Osteoblast (primary cell): ENCODE measurements around the gene GCHFR. TPM values are rescaled to one million over a fixed set of nuclear protein-coding genes. Genes with fewer than 3 reads are reported as not detected.

Experiments used
- DNase-seq: peaks from one replicate; pipeline ENCODE4 v3.0.0; 2011; ENCODE audit warnings: low spot score, mixed read lengths; ENCODE audit not compliant: insufficient read length; ENCODE audit errors: missing footprints
- H2AFZ ChIP-seq: 2 replicates; pipeline ENCODE4 v1.6.0; 2011; ENCODE audit warnings: mild to moderate bottlenecking, low read length
- H3K27ac ChIP-seq: 2 replicates; pipeline ENCODE4 v1.5.1; 2011; ENCODE audit warnings: mild to moderate bottlenecking, low read depth, low read length, moderate library complexity
- H3K27me3 ChIP-seq: 2 replicates; pipeline ENCODE4 v1.6.0; 2012; ENCODE audit warnings: mild to moderate bottlenecking, control low read depth, inconsistent platforms, low read length, moderate library complexity; ENCODE audit not compliant: insufficient read depth
- H3K36me3 ChIP-seq: 2 replicates; pipeline ENCODE4 v1.5.1; 2011; ENCODE audit warnings: mild to moderate bottlenecking, low read length, control low read depth, moderate library complexity; ENCODE audit not compliant: insufficient read depth
- H3K4me1 ChIP-seq: 2 replicates; pipeline ENCODE4 v1.5.1; 2011; ENCODE audit warnings: mild to moderate bottlenecking, low read length, control low read depth, moderate library complexity; ENCODE audit not compliant: insufficient read depth
- H3K4me2 ChIP-seq: 2 replicates; pipeline ENCODE4 v1.6.0; 2011; ENCODE audit warnings: mild to moderate bottlenecking, low read length; ENCODE audit not compliant: insufficient read depth
- H3K4me3 ChIP-seq: fragments of 200-600 bp; sonication (generic); 3 replicates; pipeline ENCODE4 v1.5.1; 2012; ENCODE audit warnings: mild to moderate bottlenecking, low read length, inconsistent platforms; ENCODE audit not compliant: insufficient read depth
- H3K79me2 ChIP-seq: 2 replicates; pipeline ENCODE4 v1.6.0; 2012; ENCODE audit warnings: mild to moderate bottlenecking, low read length, control low read depth, inconsistent platforms; ENCODE audit not compliant: insufficient read depth
- H3K9me3 ChIP-seq: 2 replicates; pipeline ENCODE4 v1.5.1; 2011; ENCODE audit warnings: low read depth, low read length, control low read depth
- H4K20me1 ChIP-seq: 2 replicates; pipeline ENCODE4 v1.6.0; 2012; ENCODE audit warnings: mild to moderate bottlenecking, low read length, control low read depth; ENCODE audit not compliant: insufficient read depth
- CTCF ChIP-seq: IDR thresholded peaks from 2 replicates; pipeline ENCODE4 v1.5.1; 2011; ENCODE audit warnings: mild to moderate bottlenecking, low read depth, low read length, moderate library complexity; ENCODE audit errors: extremely low read depth
- total RNA-seq: library from RNA; depleted of rRNA; stranded (reverse); fragments of >200 nt; gene quantifications from 2 replicates; pipeline ENCODE4 v1.2.3, GENCODE V29; 2012

Gene GCHFR
- total RNA-seq, 1 donor: 4.7 TPM

GRCh38 chr15:40766906-40767837 lies 3.3 kb downstream of the GCHFR start:
- TF ChIP-seq CTCF: no peak
- H3K4me1 ChIP-seq: peaks cover 43% of the 10 kb centered on the region
- H3K36me3 ChIP-seq: peaks cover 14% of the 10 kb centered on the region
- no peaks in the 10 kb centered on the region for H3K27me3 ChIP-seq
- H2AFZ ChIP-seq: no peak overlapping the region
- no peaks in the 10 kb centered on the region for H3K79me2 ChIP-seq
- DNase-seq: peak; percentile 94
- H4K20me1 ChIP-seq: peaks cover 12% of the 10 kb centered on the region
- no peak overlapping the region for H3K4me3 ChIP-seq
- H3K4me2 ChIP-seq: no peak overlapping the region
- no peak overlapping the region for H3K27ac ChIP-seq
- H3K9me3 ChIP-seq: no peaks in the 10 kb centered on the region

- Histone ChIP-seq H3K27me3 (no peaks in the 10 kb centered on the region), H3K27ac (no peak overlapping the region), H3K36me3 (peaks cover 21% of the 10 kb centered on the region), H4K20me1 (peaks cover 16% of the 10 kb centered on the region), H3K79me2 (no peaks in the 10 kb centered on the region), H3K9me3 (no peaks in the 10 kb centered on the region), H3K4me1 (peaks cover 43% of the 10 kb centered on the region), H3K4me3 (no peak overlapping the region), H3K4me2 (no peak overlapping the region), H2AFZ (no peak overlapping the region)
- no peak for TF ChIP-seq CTCF
- no peak for DNase-seq
These were observed 4.1 kb downstream of the GCHFR start for GRCh38 chr15:40767838-40768500.

GRCh38 chr15:40768521-40769273 lies 4.8 kb downstream of the GCHFR start:
- peaks cover 35% of the 10 kb centered on the region for H3K4me1 ChIP-seq
- H3K4me2 ChIP-seq: no peak overlapping the region
- peaks cover 28% of the 10 kb centered on the region for H3K36me3 ChIP-seq

More at GRCh38 chr15:40768521-40769273, 4.8 kb downstream of the GCHFR start:
- Histone ChIP-seq H3K27ac (no peak overlapping the region), H3K4me3 (no peak overlapping the region), H4K20me1 (peaks cover 16% of the 10 kb centered on the region), H2AFZ (no peak overlapping the region), H3K9me3 (no peaks in the 10 kb centered on the region), H3K27me3 (no peaks in the 10 kb centered on the region), H3K79me2 (no peaks in the 10 kb centered on the region)
- no peak for DNase-seq
- TF ChIP-seq CTCF: no peak
